OCI-LY3 (cell line): ENCODE data around the gene SLC37A1.

ENCODE experiments used
- H2AFZ ChIP-seq: fragments of 200-600, 300-600 bp; shearing (Covaris generic); 2 replicates; pipeline ENCODE4 v1.6.0; 2014; ENCODE audit warnings: antibody characterized with exemption, low read depth, low read length
- H3K27ac ChIP-seq: fragments of 200-600, 300-600 bp; sonication (generic); 2 replicates; pipeline ENCODE4 v1.5.1; 2014; ENCODE audit warnings: mild to moderate bottlenecking, low read length, moderate library complexity, mixed read lengths
- H3K27me3 ChIP-seq: fragments of 200-600, 300-600 bp; sonication (generic); 2 replicates; pipeline ENCODE4 v1.6.1; 2014; ENCODE audit warnings: low read depth, low read length, mixed read lengths
- H3K36me3 ChIP-seq: fragments of 200-600, 300-600 bp; sonication (generic); replicated peaks from 2 replicates; pipeline ENCODE3; 2014; ENCODE audit warnings: low read depth, low read length, mixed read lengths
- H3K4me1 ChIP-seq: fragments of 300-600, 200-600 bp; sonication (generic); 2 replicates; pipeline ENCODE4 v1.6.1; 2014; ENCODE audit warnings: low read length, mixed read lengths
- H3K4me2 ChIP-seq: fragments of 200-600, 300-600 bp; sonication (generic); 2 replicates; pipeline ENCODE4 v1.6.1; 2014; ENCODE audit warnings: low read length, mixed read lengths
- H3K4me3 ChIP-seq: fragments of 300-600, 200-600 bp; sonication (generic); 2 replicates; pipeline ENCODE4 v1.5.1; 2014; ENCODE audit warnings: antibody characterized with exemption, mild to moderate bottlenecking, low read length, moderate library complexity
- H3K79me2 ChIP-seq: fragments of 300-600, 200-600 bp; shearing (Covaris generic); 2 replicates; pipeline ENCODE4 v1.6.1; 2014; ENCODE audit warnings: mild to moderate bottlenecking, low read length, mixed read lengths
- H3K9ac ChIP-seq: fragments of 300-600, 200-600 bp; shearing (Covaris generic); 2 replicates; pipeline ENCODE4 v1.6.0; 2014; ENCODE audit warnings: mild to moderate bottlenecking, low read length, moderate library complexity
- H3K9me3 ChIP-seq: fragments of 200-600, 300-600 bp; shearing (Covaris generic); 2 replicates; pipeline ENCODE4 v1.6.1; 2014; ENCODE audit warnings: low read length, mixed read lengths; ENCODE audit not compliant: insufficient read depth
- H4K20me1 ChIP-seq: fragments of 200-600, 300-600 bp; sonication (generic); 2 replicates; pipeline ENCODE4 v1.6.1; 2016; ENCODE audit warnings: low read length, mixed read lengths; ENCODE audit not compliant: insufficient read depth
- EZH2phosphoT487 ChIP-seq: fragments of 200-600 bp; shearing (Covaris generic); IDR thresholded peaks from 2 replicates; pipeline ENCODE4 v1.6.1; 2018; ENCODE audit warnings: antibody characterized with exemption, mixed run types, low read depth
- TF ChIP-seq, protein P1 (sequence below): fragments of 200-600, 300-600 bp; sonication (generic); IDR thresholded peaks from 2 replicates; pipeline ENCODE4 v1.5.1; 2014; ENCODE audit warnings: antibody characterized with exemption, low read length, low read depth

The SLC37A1 gene

GRCh38 chr21:42525029-42525581 is 11.5 kb downstream of the SLC37A1 start:
- peak overlapping the region; percentile 89 for H3K4me2 ChIP-seq
- H3K9me3 ChIP-seq: no peaks in the 10 kb centered on the region
- H3K79me2 ChIP-seq: no peaks in the 10 kb centered on the region
- no peak overlapping the region for H3K27ac ChIP-seq
- H3K36me3 ChIP-seq: peaks cover 35% of the 10 kb centered on the region
- H3K4me1 ChIP-seq: peaks cover 49% of the 10 kb centered on the region
- peak overlapping the region; percentile 34; the same call in 1 of the 2 replicates for H3K9ac ChIP-seq
- H3K4me3 ChIP-seq: peak overlapping the region; percentile 69
- TF ChIP-seq, protein P1, sequence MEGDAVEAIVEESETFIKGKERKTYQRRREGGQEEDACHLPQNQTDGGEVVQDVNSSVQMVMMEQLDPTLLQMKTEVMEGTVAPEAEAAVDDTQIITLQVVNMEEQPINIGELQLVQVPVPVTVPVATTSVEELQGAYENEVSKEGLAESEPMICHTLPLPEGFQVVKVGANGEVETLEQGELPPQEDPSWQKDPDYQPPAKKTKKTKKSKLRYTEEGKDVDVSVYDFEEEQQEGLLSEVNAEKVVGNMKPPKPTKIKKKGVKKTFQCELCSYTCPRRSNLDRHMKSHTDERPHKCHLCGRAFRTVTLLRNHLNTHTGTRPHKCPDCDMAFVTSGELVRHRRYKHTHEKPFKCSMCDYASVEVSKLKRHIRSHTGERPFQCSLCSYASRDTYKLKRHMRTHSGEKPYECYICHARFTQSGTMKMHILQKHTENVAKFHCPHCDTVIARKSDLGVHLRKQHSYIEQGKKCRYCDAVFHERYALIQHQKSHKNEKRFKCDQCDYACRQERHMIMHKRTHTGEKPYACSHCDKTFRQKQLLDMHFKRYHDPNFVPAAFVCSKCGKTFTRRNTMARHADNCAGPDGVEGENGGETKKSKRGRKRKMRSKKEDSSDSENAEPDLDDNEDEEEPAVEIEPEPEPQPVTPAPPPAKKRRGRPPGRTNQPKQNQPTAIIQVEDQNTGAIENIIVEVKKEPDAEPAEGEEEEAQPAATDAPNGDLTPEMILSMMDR: no peak
- no peak for TF ChIP-seq EZH2phosphoT487
- H2AFZ ChIP-seq: no peak overlapping the region
- no peaks in the 10 kb centered on the region for H3K27me3 ChIP-seq
- no peaks in the 10 kb centered on the region for H4K20me1 ChIP-seq

- H3K4me1 ChIP-seq: peaks cover 51% of the 10 kb centered on the region
- H3K79me2 ChIP-seq: no peaks in the 10 kb centered on the region
- TF ChIP-seq, protein P1: no peak
- H3K4me2 ChIP-seq: peak overlapping the region; percentile 89
- H3K36me3 ChIP-seq: peaks cover 28% of the 10 kb centered on the region
- no peaks in the 10 kb centered on the region for H4K20me1 ChIP-seq
- H3K9ac ChIP-seq: no peak overlapping the region
- H3K27me3 ChIP-seq: no peaks in the 10 kb centered on the region
- H2AFZ ChIP-seq: no peak overlapping the region
- H3K9me3 ChIP-seq: no peaks in the 10 kb centered on the region
- H3K27ac ChIP-seq: no peak overlapping the region
- H3K4me3 ChIP-seq: no peak overlapping the region
Measured at GRCh38 chr21:42525676-42526378, 12.2 kb downstream of the SLC37A1 start.

DNA sequence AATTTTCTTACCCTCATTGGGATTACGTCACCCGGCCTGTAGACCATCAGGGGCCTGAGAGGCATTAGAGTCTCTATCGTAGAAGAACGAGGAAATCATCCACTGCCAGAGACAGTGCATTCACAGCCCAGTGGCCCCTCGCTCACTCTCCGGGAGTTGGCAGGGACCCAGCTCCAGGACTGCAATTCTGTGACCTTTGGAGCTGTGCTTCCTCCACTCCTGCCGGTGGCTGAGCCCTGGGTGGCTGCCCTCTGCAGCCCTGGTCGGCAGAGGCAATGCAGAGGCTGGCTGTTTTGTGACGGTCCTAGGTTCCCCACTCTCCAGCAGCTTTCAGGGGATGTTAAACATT is 12.7 kb downstream of the SLC37A1 start:
- H2AFZ ChIP-seq: no peak overlapping the region
- peaks cover 23% of the 10 kb centered on the region for H3K36me3 ChIP-seq
- peaks cover 48% of the 10 kb centered on the region for H3K4me1 ChIP-seq
- no peaks in the 10 kb centered on the region for H3K9me3 ChIP-seq
- H3K4me3 ChIP-seq: no peak overlapping the region
- no peaks in the 10 kb centered on the region for H3K27me3 ChIP-seq
- H3K79me2 ChIP-seq: no peaks in the 10 kb centered on the region
- H3K27ac ChIP-seq: no peak overlapping the region
- TF ChIP-seq, protein P1: no peak
- no peak for TF ChIP-seq EZH2phosphoT487
- H3K4me2 ChIP-seq: no peak overlapping the region
- no peak overlapping the region for H3K9ac ChIP-seq
- H4K20me1 ChIP-seq: no peaks in the 10 kb centered on the region

DNA sequence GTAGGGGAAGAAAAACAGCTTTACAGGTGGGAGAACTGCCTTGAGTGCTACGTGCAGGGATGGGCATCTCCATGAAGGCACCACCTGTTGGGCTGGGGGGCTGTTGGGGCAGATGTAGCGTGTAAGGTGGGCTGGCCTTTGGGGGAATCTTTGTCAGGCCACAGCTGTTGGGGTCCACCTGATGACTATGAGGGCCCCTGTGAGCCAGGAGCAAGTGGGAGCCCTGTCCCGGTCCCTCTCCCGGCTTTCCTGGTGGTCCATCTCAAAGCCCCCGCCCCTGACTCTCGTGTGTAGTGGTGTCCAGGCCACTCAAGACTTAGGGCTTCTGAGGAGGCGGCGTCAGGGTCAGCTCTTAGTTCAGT is 13.5 kb downstream of the SLC37A1 start:
- TF ChIP-seq EZH2phosphoT487: no peak
- TF ChIP-seq, protein P1: no peak
- H3K9ac ChIP-seq: no peak overlapping the region
- H3K4me3 ChIP-seq: no peak overlapping the region
- no peak overlapping the region for H2AFZ ChIP-seq
- peaks cover 21% of the 10 kb centered on the region for H3K36me3 ChIP-seq
- peaks cover 47% of the 10 kb centered on the region for H3K4me1 ChIP-seq
- H3K9me3 ChIP-seq: no peaks in the 10 kb centered on the region
- H3K79me2 ChIP-seq: no peaks in the 10 kb centered on the region
- peak overlapping the region; percentile 83 for H3K4me2 ChIP-seq
- no peaks in the 10 kb centered on the region for H4K20me1 ChIP-seq
- H3K27ac ChIP-seq: no peak overlapping the region
- no peaks in the 10 kb centered on the region for H3K27me3 ChIP-seq
